Stimulated activated CD4-positive, alpha-beta T cell treated with anti-CD3 and anti-CD28 coated beads, Interleukin-12 subunit alpha, Interleukin-12 subunit beta, amount 100 ng/mL, for 48 hours (primary cell): ENCODE results near the gene MCC.

Experiments
- DNase-seq, 3 donors: peaks; one replicate each; pipeline ENCODE4 v3.0.0-alpha.2; 2020; ENCODE audit warnings: low read depth in 2 of 3, low spot score in 1 of 3

MCC gene

DNA sequence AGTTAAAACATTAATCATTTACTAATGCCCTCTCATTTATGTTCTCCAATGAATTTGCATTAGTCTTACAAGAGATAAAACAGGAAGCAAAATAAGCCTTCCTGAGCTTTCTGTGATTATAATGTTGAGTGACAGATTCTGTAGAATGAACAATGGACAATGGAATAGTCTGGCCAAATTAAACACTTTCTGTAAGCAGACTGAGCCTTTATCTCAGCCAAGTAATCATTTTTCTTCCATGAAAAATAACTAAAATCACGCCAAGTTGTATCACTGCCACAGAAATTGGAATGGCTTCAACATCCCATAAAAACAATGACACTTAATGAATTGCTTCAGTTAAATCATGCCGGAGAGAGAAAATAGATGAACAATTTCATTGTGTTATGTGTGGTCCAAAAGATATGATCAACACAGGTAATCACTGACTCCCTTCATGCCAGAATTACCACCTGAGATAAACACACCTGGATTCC lies 116.5 kb downstream of the MCC start:
- DNase-seq = no peak

DNA sequence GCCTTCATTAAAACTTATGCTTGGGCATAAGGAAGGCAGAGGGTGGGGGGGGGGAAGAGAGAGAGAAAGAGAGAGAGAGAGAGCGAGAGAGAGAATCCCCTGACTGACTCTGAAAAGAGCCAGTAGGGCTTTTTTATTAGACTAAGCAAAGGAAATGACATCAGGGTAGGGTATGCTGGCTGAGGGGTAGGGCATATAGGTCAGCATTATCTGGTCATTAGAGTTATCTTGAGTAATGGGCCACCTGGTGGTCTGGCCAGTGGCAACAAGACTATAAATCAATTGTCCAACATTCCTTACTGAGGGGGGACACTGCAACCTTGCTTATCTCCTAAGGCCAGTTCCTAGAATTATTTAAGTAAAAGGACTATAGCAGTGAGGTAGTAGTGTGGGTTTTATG lies 120.7 kb downstream of the MCC start:
- no peak for DNase-seq

DNA sequence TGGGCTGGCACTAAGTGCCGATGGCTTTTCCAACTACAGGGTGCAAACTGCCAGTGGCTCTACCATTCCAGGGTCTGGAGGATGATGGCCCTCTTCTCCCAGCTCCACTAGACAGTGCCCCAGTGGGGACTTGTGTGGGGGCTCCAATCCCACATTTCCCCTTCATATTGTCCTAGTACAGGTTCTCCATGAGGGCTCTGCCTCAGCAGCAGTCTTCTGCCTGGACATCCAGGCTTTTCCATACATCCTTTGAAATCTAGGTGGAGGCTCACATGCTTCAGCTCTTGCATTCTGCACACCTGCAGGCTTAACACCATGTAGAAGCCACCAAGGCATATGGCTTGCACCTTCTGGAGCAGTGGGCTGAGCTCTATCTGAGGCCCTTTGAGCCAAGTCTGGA lies 123.8 kb downstream of the MCC start:
- DNase-seq = no peak

DNA sequence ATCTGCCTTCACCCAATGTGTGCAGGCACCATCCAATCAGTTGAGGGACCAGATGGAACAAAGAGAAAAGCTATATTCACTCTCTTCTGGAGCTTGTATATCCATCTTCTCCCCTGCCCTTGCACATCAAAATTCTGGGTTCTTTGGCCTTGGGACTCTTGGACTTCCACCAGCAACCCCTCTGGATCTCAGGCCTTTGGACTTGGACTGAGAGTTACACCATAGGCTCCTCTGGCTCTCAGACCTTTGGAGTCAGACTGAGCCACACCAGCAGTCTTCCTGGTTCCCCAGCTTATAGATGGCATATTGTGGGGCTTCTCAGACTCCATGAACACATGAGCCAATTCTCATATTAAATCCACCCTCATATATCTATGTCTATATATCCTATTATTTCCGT lies 126.6 kb downstream of the MCC start:
- no peak for DNase-seq

DNA sequence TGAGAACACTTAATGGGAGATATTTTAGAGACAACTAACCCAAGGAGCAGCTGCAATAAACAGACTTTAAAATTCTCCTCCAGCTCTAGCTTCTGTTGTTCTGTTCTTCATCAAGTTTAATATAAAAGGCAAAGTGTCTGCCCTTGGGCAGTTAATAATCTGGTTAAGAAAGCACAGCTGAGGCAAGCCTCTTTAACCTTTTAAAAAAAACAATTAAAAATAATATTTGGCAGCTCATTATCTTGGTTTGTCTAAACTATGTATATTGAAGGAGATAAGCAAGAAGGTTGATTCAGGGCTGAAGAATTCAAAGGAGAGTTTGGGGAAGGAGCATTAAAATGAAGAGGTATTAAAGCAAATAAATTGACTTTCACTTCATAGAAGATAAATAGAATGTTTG lies 128.8 kb downstream of the MCC start:
- DNase-seq = no peak

DNA sequence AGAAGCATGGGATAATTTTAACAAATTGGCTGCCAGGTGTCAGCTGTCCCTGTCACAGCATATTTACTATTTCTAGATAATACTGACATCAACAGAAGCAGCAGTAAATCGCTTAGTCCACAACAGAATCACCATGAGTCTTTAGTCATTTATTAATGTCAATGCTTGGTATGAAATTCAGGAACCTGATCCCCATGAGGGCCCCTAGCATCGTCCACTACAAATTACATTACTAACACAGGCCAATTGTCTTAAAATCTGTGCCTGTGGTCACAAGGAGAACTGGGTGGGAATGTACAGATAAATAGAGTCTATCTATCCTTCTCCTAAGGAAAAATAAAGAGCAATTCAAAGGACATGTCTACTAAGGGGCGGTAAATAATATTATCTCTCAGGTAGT lies 129.6 kb downstream of the MCC start:
- no peak for DNase-seq

DNA sequence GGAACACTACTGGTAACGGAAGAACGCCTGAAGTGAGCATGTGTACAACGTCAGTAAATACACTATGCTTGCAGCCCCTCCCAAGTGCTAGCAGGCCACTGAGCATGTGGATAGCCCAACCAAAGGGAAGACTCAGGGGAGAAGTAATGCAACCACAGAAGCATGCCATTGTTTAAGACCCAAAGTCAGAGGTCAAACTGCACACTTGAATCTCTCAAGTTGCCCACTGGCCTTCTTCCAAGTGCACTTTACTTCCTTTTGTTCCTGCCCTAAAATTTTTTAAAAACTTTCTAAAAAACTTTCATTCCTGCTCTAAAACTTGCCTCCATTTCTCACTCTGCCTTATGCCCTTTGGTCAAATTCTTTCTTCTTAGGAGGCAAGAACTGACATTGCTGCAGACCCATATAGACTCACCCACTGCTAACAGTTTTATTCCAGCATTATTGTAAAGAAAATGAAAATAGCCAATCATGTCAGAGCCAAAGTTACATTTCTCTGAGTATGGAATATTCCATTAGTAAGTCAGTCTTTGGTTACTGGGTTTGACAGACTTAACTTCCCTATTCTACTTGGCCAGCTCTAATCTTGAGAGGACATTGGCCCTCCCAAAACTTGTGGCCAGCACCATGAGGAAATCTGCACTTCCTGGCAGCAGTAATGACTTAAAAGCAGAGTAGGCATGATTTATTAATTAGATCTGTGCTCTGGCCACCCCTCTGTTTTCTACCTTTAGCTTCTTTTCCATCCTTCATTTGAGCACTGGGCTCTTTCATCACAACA lies 130.4 kb downstream of the MCC start:
- DNase-seq = no peak

DNA sequence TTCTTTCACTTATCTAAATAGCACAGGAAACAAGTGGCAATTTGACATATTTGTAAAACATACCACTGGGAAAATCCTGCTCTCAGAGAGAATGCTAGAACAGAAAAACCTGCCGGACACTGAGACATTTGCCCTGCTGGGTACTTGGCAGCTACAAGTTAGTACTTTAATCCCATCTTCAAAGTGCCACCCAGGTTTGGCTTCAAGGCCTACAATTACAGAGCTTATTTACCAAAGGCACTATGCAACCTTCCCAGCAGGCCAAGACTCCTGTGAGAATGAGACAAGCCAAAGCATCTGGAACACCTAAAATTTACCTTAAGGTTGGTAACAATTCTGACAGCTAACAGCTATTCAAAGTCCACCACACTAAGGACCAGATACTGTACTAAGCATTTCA lies 131.8 kb downstream of the MCC start:
- DNase-seq = no peak

DNA sequence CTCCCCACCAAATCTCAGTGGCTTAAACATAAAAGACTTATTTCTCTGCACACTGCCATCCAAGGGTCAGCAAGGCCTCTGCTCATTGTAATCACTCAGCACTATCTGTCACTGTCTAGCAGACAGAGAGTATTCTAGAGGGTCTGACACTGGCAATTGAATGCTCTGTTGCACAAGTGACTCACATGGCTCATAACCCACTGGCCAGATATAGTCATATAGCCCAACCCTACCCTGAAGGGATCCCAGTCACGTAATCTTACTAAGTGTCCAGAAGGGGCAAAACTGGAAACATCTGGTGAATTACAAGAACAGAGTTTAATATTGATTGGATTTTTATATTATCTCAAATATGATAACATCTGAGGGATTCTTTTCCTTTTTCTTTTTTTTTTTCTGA lies 134.2 kb downstream of the MCC start:
- no peak for DNase-seq

DNA sequence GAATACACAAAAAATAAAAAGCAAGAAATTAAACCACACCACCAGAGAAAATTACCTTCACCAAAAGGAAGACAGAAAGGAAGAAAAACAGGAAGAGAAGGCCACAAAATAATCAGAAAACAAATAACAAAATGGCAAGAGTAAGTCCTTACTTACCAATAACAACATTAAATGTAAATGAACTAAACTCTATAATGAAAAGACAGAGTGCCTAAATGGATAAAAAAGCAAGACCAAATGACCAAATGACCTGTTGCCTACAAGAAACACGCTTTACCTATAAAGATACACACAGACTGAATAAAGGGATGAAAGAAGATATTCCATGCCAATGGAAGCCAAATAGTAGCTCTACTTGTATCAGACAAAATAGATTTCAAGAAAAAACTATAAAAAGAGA lies 140.7 kb downstream of the MCC start:
- no peak for DNase-seq

DNA sequence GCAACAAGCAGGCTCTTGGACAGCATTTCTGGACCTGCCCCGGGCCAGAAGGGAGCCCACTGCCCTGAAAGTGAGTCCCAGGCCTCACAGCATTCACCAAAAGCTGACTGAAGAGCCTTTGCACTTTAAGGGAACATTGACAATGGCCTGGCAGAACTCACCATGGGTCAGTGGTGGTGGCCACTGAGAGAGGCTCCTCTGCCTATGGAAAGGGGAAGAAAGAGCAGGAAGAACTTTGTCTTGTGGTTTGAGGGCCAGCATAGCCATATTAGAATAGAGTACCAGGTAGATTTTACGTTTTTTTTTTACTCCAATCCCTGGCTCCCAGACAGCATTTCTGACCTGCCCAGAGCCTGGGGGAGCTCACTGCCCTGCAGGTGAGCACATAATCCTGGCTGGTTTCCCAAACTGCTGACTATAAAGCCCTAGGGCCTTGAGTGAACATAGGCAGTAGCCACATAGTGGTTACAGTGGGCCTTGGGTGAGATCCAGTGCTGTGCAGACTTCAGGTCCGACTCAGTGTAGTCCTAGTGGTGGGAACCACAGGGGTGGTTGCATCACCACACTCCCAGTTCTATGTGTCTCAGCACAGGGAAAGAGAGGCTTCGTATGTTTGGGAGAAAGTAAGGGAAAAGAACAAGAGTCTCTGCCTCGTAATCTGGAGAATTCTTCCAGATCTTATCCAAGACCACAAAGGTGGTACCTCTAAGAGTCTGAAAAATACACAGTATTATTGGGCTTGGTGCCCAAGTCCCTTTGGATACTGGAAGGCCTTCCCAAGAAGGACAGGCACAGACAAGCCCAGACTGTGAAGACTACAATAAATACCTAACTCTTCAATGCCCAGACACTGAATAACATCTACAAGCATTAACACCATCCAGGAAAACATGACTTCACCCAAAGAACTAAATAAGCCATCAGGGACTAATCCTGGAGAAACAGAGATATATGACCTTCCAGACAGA lies 143.0 kb downstream of the MCC start:
- DNase-seq = no peak

DNA sequence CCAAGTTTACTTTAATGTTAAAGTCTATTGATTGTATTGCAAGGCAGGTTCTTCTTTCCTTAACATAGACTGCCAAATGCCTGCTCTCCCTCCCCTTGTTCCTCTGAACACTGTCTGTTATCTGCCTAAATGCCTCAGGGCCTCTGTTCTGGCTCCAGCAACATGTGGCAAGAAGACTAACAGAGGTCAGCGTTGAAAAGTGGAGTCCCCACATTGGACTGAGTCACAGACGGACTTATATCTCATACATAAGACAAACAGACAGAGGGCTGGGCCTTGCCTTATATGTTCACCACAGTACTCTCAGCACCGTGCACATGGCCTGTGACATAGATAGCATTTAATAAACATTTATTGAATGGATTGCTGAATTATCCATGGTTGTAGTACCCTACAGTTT lies 144.9 kb downstream of the MCC start:
- no peak for DNase-seq

DNA sequence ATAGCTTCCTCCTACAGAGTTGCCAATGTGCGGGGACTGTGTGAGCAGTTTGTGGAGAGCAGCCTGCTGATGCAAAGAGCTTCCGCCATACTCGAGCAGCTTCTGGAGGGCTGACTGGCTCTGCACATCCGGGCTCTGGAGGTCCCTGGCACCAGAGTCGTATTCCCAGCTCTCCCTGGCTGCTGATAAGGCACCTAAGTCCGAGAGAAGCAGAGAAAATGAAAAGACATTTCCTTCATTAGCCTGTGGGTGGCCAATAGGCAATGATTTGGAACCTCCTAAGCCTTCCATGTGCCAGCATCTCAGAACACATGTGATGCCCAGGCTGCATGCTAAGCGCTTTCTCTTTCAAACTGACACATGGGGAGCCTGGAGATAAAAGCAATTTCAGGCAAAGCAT lies 147.7 kb downstream of the MCC start:
- DNase-seq = no peak

DNA sequence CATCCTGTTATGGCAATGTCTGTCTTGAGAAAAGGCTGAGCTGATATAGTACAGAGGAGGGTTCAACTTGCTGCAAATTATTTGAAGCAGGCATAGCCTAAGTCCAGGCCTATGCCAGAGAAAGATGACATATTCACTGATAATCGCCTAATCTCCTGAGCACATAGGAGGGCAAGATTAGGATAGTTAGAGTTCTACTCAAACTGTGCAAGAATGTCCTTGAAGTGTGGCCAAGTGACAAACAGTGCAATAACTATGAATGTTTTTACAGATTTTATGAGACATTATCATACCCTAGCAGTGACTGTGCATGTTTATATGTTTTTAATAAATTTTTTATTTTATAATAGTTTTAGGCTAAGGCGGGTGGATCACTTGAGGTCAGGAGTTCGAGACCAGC lies 149.6 kb downstream of the MCC start:
- DNase-seq = no peak

DNA sequence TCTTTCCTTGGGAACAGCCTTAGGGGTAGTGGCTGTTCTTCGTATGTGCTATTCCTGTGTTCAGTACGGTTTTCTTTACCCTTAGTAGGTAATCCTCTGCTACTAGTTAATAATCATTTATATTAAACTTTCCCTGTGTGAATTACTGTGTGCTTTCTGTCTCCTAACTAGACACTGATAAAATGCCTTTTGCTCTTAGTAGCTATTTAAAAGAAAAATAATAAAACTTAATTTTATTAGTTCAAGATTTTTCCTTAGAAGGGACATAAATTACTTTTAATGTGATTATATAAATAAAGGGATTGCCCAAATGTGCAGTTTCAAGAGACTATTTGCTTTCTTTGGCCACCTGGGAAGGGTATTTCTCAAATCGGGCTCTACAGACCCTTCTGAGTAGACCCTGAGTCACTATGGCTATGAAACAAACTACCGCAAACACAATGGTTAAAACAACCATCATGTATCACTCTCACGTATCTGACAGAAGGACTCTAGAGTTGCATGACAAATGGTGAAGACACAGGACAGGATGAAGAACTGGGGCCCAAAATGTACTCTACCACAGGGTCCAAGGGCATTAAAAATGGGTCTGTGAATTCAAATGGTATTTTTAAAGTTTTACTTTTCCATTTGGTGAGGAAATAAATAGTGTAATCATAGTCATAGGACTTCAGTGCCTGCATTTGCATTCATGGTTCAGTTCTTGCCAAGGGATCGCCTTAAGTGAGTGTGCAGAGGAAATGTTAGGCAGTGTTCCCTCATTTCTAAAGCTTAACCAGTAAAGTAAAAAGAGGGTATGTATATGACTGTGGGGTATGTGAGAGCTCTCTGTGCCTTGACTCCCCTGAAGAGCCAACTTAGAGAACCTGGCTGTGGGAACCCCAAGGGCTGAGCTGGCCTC lies 150.5 kb downstream of the MCC start:
- no peak for DNase-seq

DNA sequence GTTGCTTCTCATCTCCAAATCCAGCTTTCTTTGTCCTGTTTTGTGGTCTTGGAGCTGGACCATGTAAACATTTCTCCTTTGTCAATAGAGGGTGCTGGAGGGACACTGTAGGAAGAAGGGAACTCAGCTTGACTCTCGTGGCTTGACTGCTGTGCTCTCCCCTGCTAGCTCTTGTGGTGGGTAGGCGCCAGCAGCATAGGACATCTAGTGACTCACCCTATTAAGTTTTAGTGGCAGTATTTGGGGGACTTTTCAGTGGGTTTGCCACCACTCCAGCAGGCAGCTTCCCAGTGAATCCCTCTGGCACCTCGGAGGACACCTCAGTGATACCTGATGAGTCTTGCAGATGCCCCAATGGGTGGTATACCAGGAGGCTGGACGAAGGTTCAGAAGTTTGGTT lies 151.3 kb downstream of the MCC start:
- no peak for DNase-seq

DNA sequence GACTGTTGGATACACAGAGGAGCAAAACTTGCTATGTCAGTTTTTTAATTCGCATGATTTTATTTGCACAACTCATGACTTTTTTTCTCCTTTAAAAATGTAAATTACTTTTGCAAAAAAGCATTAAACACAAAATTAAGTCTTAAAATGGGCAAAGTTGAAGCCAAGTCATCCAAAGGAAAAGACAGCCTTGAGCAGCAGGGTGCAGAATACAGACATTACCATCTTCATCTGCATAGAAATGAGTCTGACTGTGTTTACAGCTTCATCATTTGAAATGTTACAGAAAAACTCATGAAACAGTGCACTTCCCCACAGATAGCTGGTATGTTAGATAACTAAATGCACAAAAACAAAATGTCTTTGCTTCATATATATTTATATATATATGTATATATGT lies 154.8 kb downstream of the MCC start:
- DNase-seq = no peak

DNA sequence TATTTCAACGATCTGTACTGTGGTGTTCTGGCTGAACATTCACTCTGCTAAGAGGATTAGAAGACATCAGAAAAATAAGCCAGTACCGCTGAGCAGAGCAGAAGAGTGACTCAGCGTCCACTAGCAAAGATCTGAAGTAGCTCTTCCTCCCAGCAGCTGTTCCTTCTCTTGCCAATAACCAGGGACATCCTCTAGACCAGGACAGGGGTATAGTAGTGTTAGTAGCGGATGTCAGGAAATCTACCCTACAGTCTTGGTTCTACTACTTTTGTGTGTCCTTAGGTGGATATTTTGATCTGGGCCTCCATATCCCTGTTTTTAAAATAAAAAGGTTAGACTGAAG lies 157.1 kb downstream of the MCC start:
- no peak for DNase-seq

DNA sequence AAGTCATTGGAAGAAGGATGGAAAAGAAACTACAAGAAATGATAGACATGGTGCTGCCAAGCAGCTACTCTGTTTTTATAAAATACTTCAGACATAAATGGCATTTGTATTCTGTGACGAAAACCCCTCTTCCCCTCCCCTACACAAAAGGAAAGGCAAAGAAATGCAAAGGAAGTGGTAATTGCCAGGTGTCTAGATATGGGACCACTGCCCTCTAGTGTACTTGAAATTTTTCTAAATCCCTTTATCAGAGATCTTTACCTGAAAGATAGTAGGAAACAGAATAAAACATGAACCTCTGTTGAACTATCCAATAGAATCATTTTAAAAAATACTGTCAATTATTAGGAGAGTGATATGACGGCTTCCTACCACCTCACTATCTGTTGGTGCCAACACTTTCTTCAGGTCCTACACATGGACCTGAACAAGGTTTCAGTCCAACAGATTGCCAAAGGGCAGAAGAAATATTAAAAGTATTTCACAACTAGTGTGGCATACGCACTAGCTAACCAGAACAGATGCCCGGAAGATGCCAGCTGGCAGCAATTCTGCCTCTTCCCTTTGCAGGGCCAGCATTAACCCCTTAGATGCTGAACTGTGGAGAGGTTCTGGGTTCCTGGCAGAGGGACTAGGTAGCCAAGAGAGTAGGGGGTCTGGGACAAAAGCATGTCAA lies 157.6 kb downstream of the MCC start:
- DNase-seq = no peak

DNA sequence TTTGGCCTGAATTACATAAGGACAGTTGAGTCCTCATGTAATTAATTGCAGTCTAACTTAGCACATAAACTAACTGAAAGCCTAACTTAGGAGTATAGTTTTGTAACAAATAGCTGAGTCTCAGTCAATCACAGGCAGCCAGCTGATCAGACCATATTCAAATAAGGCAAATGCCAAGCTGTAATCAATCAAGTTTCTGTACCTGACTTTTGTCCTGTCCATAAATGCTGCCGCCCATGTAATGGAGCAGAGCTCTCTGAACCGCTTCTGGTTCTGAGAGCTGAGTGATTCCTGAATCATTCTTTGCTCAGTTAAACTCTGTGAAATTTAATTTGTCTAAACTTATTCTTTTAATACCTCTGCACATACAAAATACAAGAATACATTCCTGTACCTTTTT lies 158.3 kb downstream of the MCC start:
- no peak for DNase-seq

DNA sequence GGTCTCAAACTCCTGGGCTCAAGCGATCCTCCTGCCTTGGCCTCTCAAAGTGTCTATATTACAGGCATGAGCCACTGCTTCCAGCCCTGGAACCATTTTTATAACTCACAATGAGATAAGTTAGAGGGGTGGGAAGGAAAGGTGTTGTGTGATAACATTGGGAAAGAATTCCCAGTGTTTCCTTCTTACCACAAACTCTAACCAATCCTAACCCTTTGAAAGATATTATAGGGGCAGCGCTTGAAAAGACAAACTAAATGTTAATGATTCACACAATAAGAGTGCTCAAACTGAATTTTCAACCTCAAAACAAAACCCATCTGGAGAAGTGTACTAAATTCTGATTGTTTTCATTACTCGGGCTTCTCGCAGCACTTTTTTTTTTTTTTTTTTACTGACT lies 163.2 kb downstream of the MCC start:
- DNase-seq = no peak
